GM19324 (cell line): Measurements from ENCODE around the gene PGBD4.
"Not testable (repeated sequence)": the region's sequence is repeated elsewhere in the genome, so short reads cannot be mapped to it uniquely, and the experiment has no call there.

Experiments
- ATAC-seq: cut with Tn5 transposase; IDR thresholded peaks from one replicate; pipeline ENCODE4 v1.9.1; 2021; ENCODE audit warnings: mild to moderate bottlenecking, moderate library complexity; ENCODE audit not compliant: unreplicated experiment, low FRiP score

PGBD4 gene

GRCh38 chr15:34111488-34111887, 9.6 kb downstream of the PGBD4 start:
- no peak for ATAC-seq

GRCh38 chr15:34114215-34114614, 12.3 kb downstream of the PGBD4 start:
- no peak for ATAC-seq

DNA sequence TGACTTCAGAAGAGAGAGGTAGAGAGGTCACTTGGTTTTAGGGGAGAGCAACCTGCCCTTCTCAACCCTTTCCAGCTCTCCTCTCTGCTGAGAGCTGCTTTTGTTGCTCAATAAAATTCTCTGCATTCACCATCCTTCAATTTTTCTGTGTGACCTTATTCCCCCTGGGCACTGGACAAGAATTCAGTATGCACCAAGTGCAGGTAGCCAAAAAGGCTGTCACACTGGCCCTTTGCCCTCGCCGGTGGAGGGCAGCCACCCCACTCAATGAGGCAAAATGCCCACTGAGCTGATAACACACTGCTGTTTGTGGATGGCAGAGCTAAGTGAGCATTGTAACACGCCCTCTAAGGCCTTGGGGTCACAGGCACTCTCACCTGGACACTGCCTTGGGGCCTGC, 12.9 kb downstream of the PGBD4 start:
- no peak for ATAC-seq

GRCh38 chr15:34116620-34117019, 14.7 kb downstream of the PGBD4 start:
- ATAC-seq, result no peak

GRCh38 chr15:34119291-34119690, 17.4 kb downstream of the PGBD4 start:
- no peak for ATAC-seq

DNA sequence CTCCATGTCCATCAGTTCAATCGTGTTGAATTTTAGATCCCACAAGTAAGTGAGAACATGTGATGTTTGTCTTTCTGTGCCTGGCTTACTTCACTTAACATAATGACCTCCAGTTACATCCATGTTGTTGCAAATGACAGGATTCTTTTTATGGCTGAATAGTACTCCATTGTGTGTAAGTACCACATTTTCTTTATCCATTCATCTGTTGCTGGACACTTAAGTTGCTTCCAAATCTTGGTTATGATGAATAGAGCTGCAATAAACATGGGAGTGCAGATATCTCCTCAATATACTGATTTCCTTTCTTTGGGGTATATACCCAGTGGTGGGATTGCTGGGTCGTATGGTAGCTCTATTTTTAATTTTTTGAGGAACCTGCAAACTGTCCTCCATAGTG, 18.5 kb downstream of the PGBD4 start:
- not testable (repeated sequence) for ATAC-seq

- not testable (repeated sequence) for ATAC-seq
These were observed 19.9 kb downstream of the PGBD4 start for GRCh38 chr15:34121786-34122185.

DNA sequence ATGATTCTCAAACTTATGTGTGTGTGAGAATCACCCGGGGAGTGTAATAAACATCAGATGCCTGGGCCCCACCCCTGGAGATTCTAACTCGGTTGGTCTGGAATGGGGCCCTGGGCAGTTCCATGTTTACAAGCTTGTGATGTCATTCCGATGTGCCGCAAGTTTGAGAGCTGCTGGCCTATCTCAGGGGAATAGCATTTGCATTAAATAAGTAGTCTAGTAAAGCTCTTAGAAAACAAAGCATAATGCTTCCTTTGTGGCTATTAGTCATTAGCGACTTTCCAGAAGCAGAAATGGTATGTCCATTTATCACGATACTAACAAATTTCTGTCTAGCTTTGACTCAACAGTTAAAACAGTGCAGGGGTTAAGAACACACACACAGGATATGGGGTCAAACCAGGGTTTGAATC, 20.9 kb downstream of the PGBD4 start:
- no peak for ATAC-seq

DNA sequence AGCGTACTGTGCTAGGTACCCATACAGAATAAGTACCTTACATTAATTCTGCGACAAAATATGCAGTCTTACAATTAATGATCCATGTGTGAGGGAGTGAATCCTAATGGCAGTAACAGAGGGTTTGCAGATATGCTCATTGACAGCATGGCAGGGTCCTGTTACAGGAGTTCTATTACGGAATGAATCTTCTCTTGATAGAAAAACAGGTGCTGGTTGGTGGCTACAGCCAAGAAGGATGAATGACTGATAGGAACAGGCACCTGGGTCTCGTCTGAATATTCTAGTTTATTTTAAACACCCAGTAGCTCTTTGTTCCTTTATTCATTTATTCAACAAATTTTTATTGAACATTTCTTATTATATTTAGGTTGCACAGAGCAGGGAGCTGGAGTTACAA, 22.8 kb downstream of the PGBD4 start:
- no peak for ATAC-seq

- no peak for ATAC-seq
These were observed 24.1 kb downstream of the PGBD4 start for GRCh38 chr15:34125945-34126344.

- no peak for ATAC-seq
These were observed 24.6 kb downstream of the PGBD4 start for GRCh38 chr15:34126522-34126921.

DNA sequence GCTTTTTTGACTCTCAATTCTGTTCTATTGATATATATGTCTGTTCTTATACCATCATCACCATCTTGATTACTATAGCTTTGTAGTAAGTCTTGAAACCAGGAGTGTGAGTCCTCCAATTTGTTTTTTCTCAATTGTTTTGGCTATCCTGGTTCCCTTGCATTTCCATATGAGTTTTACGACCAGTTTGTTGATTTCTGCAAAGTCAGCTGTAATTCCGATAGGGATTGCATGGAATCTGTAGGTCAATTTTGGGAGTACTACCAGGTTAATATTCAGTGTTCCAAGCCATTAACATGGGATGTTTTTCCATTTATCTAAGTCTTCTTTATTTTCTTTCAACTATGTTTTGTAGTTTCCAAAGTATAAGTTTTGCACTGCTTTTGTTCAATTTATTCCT, 27.0 kb downstream of the PGBD4 start:
- ATAC-seq, result no peak

DNA sequence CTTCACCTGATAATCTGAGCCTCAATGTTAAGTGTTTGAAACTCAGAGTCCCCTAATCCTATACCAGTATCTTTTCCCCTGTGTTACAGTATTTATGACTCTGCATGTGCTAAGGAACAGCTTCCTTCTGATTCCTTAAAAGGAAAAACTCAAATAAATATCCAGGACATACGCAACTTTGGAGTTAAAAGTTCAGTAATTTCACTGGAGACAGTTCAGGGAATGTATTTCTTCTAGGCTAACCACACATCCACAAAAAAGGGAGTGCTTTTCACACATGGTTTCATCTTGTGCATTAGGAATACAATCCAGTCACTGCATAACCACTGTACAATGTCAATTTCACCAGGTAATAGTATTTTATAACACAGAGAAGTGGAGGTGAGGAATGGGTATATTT, 31.0 kb downstream of the PGBD4 start:
- ATAC-seq, result no peak

- no peak for ATAC-seq
These were observed 31.6 kb downstream of the PGBD4 start for GRCh38 chr15:34133511-34133910.

DNA sequence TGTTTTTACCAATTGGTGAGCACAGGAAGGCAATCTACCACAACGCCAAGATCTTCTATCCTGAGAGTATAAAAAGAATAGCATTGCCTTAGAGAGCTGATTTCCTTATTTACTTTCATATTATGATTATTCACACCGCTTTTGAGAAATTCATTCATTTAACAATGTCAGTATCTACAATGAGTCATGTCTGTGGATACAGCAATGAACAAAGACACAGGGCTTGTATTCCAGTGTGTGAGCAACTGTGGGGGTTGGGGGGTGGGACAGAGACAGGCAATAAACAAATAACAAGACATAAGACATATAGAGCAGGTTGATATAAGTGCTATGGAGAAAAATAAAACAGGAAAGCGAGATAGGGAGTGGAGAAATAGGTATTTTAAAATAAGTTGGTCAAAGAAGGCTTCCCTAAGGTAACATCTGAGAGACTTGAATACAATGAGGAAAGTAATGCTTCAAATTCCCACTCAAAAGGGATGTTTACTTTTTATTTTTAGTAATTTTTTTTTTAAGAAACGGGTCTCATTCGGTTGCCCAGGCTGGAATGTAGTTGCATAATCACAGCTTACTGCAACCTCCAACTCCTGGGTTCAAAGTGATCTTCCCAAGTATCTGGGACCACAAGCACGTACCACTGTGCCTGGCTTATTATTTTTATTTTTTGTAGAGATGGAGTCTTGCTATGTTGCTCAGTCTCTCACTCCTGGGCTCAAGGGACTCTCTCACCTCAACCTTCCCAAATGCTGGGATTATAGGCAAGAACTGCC, 45.7 kb downstream of the PGBD4 start:
- ATAC-seq, result no peak

- ATAC-seq, result no peak
These were observed 52.9 kb downstream of the PGBD4 start for GRCh38 chr15:34154725-34155204.

DNA sequence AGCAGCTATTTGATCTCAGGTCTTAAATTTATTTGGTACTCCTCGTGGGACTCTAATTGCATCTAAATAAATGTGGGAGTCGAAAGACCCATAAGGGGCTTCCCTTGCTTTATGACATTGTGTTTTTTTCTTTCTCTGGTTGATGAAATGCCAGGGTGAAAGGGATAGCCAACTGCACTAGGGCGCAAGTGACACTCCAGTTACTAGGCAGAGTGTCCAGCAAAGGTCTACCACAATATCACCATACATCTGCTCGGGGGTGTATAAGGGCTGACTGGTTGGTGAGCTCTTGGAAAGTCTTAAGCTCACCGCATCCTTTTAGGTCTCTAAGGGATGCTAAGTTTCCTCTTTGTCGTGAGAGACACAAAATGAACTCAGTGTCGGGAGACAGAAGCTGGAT, 54.0 kb downstream of the PGBD4 start:
- ATAC-seq, result no peak
